GM19455 (cell line): ENCODE measurements around the gene SBF2.

Experiments
- ATAC-seq: cut with Tn5 transposase; IDR thresholded peaks from one replicate; pipeline ENCODE4 v1.9.1; 2021; ENCODE audit not compliant: unreplicated experiment

Gene SBF2

GRCh38 chr11:9787981-9788521, 506.0 kb downstream of the SBF2 start:
- no peak for ATAC-seq

GRCh38 chr11:9787260-9787659, 506.8 kb downstream of the SBF2 start:
- ATAC-seq, result no peak

- ATAC-seq, result no peak
Measured at GRCh38 chr11:9784602-9785315, 509.3 kb downstream of the SBF2 start.

- no peak for ATAC-seq
Measured at GRCh38 chr11:9783986-9784385, 510.0 kb downstream of the SBF2 start.

GRCh38 chr11:9780929-9781328, 513.1 kb downstream of the SBF2 start:
- ATAC-seq, result no peak

- ATAC-seq, result no peak
Measured at GRCh38 chr11:9777525-9777924, 516.5 kb downstream of the SBF2 start.

- no peak for ATAC-seq
Measured at GRCh38 chr11:9777066-9777465, 517.0 kb downstream of the SBF2 start.

GRCh38 chr11:9776203-9776602, 517.8 kb downstream of the SBF2 start:
- no peak for ATAC-seq

GRCh38 chr11:9775398-9775779, 518.6 kb downstream of the SBF2 start:
- ATAC-seq, result no peak

- no peak for ATAC-seq
Measured at GRCh38 chr11:9774591-9775397, 519.2 kb downstream of the SBF2 start.

GRCh38 chr11:9774109-9774508, 519.9 kb downstream of the SBF2 start:
- ATAC-seq, result no peak

GRCh38 chr11:9773524-9773923, 520.5 kb downstream of the SBF2 start:
- ATAC-seq, result no peak

- no peak for ATAC-seq
Measured at GRCh38 chr11:9772218-9772617, 521.8 kb downstream of the SBF2 start.

- no peak for ATAC-seq
Measured at GRCh38 chr11:9771071-9771511, 522.9 kb downstream of the SBF2 start.

GRCh38 chr11:9769621-9770020, 524.4 kb downstream of the SBF2 start:
- no peak for ATAC-seq

- ATAC-seq, result no peak
Measured at GRCh38 chr11:9765320-9766101, 528.5 kb downstream of the SBF2 start.

- no peak for ATAC-seq
Measured at GRCh38 chr11:9763301-9763700, 530.7 kb downstream of the SBF2 start.

- no peak for ATAC-seq
Measured at GRCh38 chr11:9762531-9762930, 531.5 kb downstream of the SBF2 start.

GRCh38 chr11:9761441-9761945, 532.5 kb downstream of the SBF2 start:
- no peak for ATAC-seq

GRCh38 chr11:9760193-9760575, 533.8 kb downstream of the SBF2 start:
- no peak for ATAC-seq

- ATAC-seq, result no peak
Measured at GRCh38 chr11:9759519-9760192, 534.4 kb downstream of the SBF2 start.
